Measurements from ENCODE around the gene NTN5. TPM values are rescaled to one million over a fixed set of nuclear protein-coding genes. Genes with fewer than 3 reads are reported as not detected.

The NTN5 gene
- total RNA-seq, 1 experiment from 2014 or later, result not detected

DNA sequence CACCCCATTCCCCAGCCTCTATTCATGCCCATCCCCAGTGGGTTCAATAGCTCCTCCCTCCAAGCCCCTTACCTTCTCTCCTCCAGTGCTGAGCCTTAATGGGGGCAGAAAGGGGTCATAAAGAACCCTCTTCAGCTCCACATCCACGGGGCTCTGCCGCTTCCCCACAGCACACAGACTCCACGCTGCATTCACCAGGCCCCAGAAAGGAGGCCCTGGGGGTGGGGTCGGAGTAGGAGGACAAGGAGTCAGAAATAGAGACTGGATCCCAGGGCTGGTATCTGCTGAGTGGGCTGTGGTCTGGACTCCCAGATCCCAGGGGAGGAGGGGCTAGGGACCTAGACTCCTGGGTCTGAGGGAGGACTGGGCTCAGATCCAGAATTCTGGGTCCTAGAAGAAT is 28.5 kb downstream of the NTN5 start:
- H3K4me3 Mint-ChIP-seq (ENCODE audit: unreplicated experiment), result no peak overlapping the region
- H3K36me3 Mint-ChIP-seq (ENCODE audit: insufficient read depth, unreplicated experiment), result no peaks in the 10 kb centered on the region
- DNase-seq (ENCODE audit: unreplicated experiment), result no peak
- POLR2A ChIA-PET, result interaction anchor here (0.8 to 2.4 kb wide), 2 partner anchors 26 to 58 kb away, joined by 3 to 22 read pairs; partner anchors contain the start of genes RPL18 and SPHK2
- CTCF ChIA-PET, result interaction anchor here (2.0 kb wide), 1 partner anchor 144 kb away, joined by 12 read pairs; no protein-coding TSS in a partner anchor
- intact Hi-C loops (cut with micrococcal nuclease), result no loop called here
- peaks cover 24% of the 10 kb centered on the region for H3K4me1 Mint-ChIP-seq (ENCODE audit: insufficient read depth, unreplicated experiment)
- TF ChIP-seq, protein P1, sequence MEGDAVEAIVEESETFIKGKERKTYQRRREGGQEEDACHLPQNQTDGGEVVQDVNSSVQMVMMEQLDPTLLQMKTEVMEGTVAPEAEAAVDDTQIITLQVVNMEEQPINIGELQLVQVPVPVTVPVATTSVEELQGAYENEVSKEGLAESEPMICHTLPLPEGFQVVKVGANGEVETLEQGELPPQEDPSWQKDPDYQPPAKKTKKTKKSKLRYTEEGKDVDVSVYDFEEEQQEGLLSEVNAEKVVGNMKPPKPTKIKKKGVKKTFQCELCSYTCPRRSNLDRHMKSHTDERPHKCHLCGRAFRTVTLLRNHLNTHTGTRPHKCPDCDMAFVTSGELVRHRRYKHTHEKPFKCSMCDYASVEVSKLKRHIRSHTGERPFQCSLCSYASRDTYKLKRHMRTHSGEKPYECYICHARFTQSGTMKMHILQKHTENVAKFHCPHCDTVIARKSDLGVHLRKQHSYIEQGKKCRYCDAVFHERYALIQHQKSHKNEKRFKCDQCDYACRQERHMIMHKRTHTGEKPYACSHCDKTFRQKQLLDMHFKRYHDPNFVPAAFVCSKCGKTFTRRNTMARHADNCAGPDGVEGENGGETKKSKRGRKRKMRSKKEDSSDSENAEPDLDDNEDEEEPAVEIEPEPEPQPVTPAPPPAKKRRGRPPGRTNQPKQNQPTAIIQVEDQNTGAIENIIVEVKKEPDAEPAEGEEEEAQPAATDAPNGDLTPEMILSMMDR (IDR thresholded peaks at IDR 0.05; ENCODE audit: unreplicated experiment), result no peak
- no peaks in the 10 kb centered on the region for H3K9me3 Mint-ChIP-seq (ENCODE audit: unreplicated experiment)
- peaks cover 10% of the 10 kb centered on the region for H3K27me3 Mint-ChIP-seq (ENCODE audit: insufficient read depth, unreplicated experiment)
- H3K27ac Mint-ChIP-seq (ENCODE audit: low read depth, unreplicated experiment), result no peak overlapping the region
- no TSS peak for BruUV-seq (replicated peaks)

DNA sequence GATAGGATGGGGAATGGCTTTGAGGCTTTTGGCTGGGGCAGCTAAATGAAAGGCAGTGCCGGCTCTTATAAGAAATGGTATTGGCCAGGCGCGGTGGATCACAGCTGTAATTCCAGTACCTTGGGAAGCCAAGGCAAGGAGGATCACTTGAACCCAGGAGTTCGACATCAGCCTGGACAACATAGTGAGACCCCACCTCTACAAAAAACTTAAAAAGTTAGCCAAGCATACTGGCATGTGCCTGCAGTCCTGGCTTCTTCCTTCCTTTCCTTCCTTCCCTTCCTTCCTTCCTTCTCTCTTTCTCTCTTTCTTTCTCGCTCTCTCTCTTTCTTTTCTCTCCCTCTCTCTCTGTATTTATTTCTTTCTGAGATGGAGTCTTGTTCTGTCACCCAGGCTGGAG is 30.0 kb downstream of the NTN5 start:
- intact Hi-C loops (cut with micrococcal nuclease), result no loop called here
- Mint-ChIP-seq H3K36me3 (ENCODE audit: insufficient read depth, unreplicated experiment) (peaks cover 1% of the 10 kb centered on the region), H3K4me3 (ENCODE audit: unreplicated experiment) (no peak overlapping the region), H3K9me3 (ENCODE audit: unreplicated experiment) (no peaks in the 10 kb centered on the region), H3K4me1 (ENCODE audit: insufficient read depth, unreplicated experiment) (peaks cover 28% of the 10 kb centered on the region), H3K27me3 (ENCODE audit: insufficient read depth, unreplicated experiment) (peaks cover 10% of the 10 kb centered on the region), H3K27ac (ENCODE audit: low read depth, unreplicated experiment) (no peak overlapping the region)
- DNase-seq (ENCODE audit: unreplicated experiment), result no peak
- TF ChIP-seq, protein P1 (IDR thresholded peaks at IDR 0.05; ENCODE audit: unreplicated experiment), result no peak
- ChIA-PET CTCF (interaction anchor here (0.7 to 1.4 kb wide), 3 partner anchors 46 to 200 kb away, joined by 4 to 7 read pairs (median 4); no protein-coding TSS in a partner anchor), POLR2A (interaction anchor here (0.9 to 1.4 kb wide), 3 partner anchors 24 to 96 kb away, joined by 3 to 5 read pairs (median 4); partner anchors contain the start of genes RPL18 and SPHK2)
- no TSS peak for BruUV-seq (replicated peaks)

DNA sequence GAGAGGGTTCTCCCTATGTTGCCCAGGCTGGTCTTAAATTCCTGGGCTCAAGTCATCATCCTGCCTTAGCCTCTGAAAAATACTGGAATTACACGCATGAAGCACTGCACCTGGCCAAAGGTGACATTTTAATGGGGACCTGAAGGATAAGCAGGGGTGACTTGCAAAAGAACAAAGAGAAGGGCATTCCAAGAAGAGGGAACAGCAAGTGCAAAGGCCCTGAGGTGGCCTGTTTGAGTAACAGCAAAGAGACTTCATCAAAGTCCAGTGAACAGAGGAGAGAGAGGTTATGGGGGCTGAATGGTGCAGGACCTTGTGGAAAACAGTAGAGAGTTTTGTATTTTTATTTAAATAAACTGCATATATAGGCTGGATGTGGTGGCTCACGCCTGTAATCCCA is 31.0 kb downstream of the NTN5 start:
- TF ChIP-seq, protein P1 (IDR thresholded peaks at IDR 0.05; ENCODE audit: unreplicated experiment), result no peak
- H3K4me3 Mint-ChIP-seq (ENCODE audit: unreplicated experiment), result no peak overlapping the region
- ChIA-PET CTCF (interaction anchor here (0.7 to 1.4 kb wide), 2 partner anchors 134 to 201 kb away, joined by 3 to 7 read pairs; no protein-coding TSS in a partner anchor), POLR2A (interaction anchor here (1.4 kb wide), 1 partner anchor 23 kb away, joined by 5 read pairs; the partner anchor contains the start of genes RPL18 and SPHK2)
- BruUV-seq (replicated peaks), result no TSS peak
- no peaks in the 10 kb centered on the region for H3K9me3 Mint-ChIP-seq (ENCODE audit: unreplicated experiment)
- DNase-seq (ENCODE audit: unreplicated experiment), result no peak
- H3K27ac Mint-ChIP-seq (ENCODE audit: low read depth, unreplicated experiment), result no peak overlapping the region
- peaks cover 10% of the 10 kb centered on the region for H3K27me3 Mint-ChIP-seq (ENCODE audit: insufficient read depth, unreplicated experiment)
- peaks cover 24% of the 10 kb centered on the region for H3K4me1 Mint-ChIP-seq (ENCODE audit: insufficient read depth, unreplicated experiment)
- peaks cover 7% of the 10 kb centered on the region for H3K36me3 Mint-ChIP-seq (ENCODE audit: insufficient read depth, unreplicated experiment)
- intact Hi-C loops (cut with micrococcal nuclease), result no loop called here

DNA sequence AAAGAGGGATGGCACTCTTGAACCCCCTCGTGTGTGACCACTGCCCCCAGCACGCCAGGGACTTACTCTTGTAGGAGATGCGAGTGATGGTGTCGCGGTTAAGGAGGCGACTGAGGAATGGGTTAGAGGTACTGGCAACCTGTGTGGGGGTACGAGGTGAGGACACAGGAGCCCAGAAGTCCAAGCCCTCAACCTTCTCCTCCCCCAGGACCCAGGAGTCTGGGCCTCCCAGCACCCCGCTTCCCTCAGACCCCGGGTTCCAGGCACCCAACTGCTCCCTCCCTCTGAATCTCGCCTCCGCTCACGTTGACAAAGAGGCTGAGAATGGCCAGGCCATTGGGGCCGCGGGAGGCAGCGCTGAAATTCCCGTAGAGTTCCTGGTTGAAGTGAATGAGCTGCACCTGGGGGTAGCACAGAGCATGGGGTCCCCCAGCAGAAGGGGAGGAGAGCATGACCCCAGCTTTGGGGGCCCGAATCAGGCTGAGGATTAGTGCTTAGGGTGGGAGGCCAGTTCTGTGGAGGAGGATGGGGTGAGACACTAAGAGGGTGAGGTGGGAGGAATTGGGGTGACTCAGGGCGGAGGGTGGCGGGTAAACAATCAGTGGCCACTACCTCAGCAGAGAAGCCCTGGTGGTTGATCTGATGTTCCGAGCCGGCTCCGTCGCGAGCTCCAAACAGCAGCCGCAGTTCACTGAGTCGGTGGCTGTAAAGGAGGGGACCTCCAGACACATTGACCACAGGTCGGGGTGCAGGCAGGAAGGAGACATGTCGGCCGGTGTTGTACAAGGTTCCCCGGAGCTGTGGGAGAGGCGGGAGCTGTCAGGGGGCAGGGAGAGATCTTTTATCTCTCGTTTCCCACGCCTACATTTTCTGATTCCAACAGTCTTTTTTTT is 33.1 kb downstream of the NTN5 start:
- Mint-ChIP-seq H3K27ac (ENCODE audit: low read depth, unreplicated experiment) (no peak overlapping the region), H3K4me1 (ENCODE audit: insufficient read depth, unreplicated experiment) (peaks cover 15% of the 10 kb centered on the region), H3K27me3 (ENCODE audit: insufficient read depth, unreplicated experiment) (peaks cover 10% of the 10 kb centered on the region), H3K36me3 (ENCODE audit: insufficient read depth, unreplicated experiment) (peaks cover 7% of the 10 kb centered on the region), H3K9me3 (ENCODE audit: unreplicated experiment) (no peaks in the 10 kb centered on the region), H3K4me3 (ENCODE audit: unreplicated experiment) (no peak overlapping the region)
- ChIA-PET POLR2A (interaction anchor here (0.6 kb wide), 1 partner anchor 170 kb away, joined by 4 read pairs; no protein-coding TSS in a partner anchor), CTCF (no interaction called here)
- no peak for DNase-seq (ENCODE audit: unreplicated experiment)
- intact Hi-C loops (cut with micrococcal nuclease), result no loop called here
- TF ChIP-seq, protein P1 (IDR thresholded peaks at IDR 0.05; ENCODE audit: unreplicated experiment), result no peak
- BruUV-seq (replicated peaks), result no TSS peak
